ENCODE results near the gene TPM3. TPM values are rescaled to one million over a fixed set of nuclear protein-coding genes. Genes with fewer than 3 reads are reported as not detected.

The TPM3 gene
- polyA plus RNA-seq, 2 of the 4 experiments (the other 2 are of a cell fraction), result 510 to 618 TPM

GRCh38 chr1:154117642-154118041, 74.3 kb downstream of the TPM3 start:
- FAIRE-seq (no peak), ATAC-seq (no peak), DNase-seq (ENCODE audit: low read depth in 1 of 2, low spot score in 1 of 2) (no peak)
- Histone ChIP-seq H3K4me2 (no peak overlapping the region), H3K4me1 (no peaks in the 10 kb centered on the region), H3K4me3 (no peak overlapping the region), H3K9me3 (no peaks in the 10 kb centered on the region), H3K27ac (no peak overlapping the region)
- POLR2A ChIA-PET, result no interaction called here
- CTCF ChIA-PET, result no interaction called here
- WGBS (ENCODE audit: missing lambda C conversion rate), result 59% methylated on average over 5 of the region's 5 CpGs
- TF ChIP-seq RFX5 (IDR thresholded peaks at IDR 0.05) (no peak), E2F6 (IDR thresholded peaks at IDR 0.05; ENCODE audit: borderline replicate concordance, low read depth) (no peak), CBX2 (IDR thresholded peaks at IDR 0.05; ENCODE audit: borderline replicate concordance, low read depth) (no peak), BHLHE40 (IDR thresholded peaks at IDR 0.05; ENCODE audit: low read depth, low read length) (no peak), EHF (CRISPR knock-in tag; IDR thresholded peaks at IDR 0.05) (no peak), CBX8 (IDR thresholded peaks at IDR 0.05) (no peak), MYC (IDR thresholded peaks at IDR 0.05; ENCODE audit: borderline replicate concordance, low read length) (no peak), POLR2A (IDR thresholded peaks at IDR 0.05; ENCODE audit: low read length) (no peak), RNF2 (IDR thresholded peaks at IDR 0.05; ENCODE audit: borderline replicate concordance, low read depth) (no peak), ZFP36 (IDR thresholded peaks at IDR 0.05; ENCODE audit: borderline replicate concordance, partially characterized antibody) (no peak), EHMT2 (IDR thresholded peaks at IDR 0.05; ENCODE audit: low read depth) (no peak), RAD21 (conservative IDR thresholded peaks at IDR 0.05 in 1 of 2, IDR thresholded peaks at IDR 0.05 in 1 of 2) (no peak), NPAS2 (CRISPR knock-in tag; IDR thresholded peaks at IDR 0.05; ENCODE audit: borderline replicate concordance) (no peak), FOXS1 (CRISPR knock-in tag; IDR thresholded peaks at IDR 0.05) (no peak), BCL3 (IDR thresholded peaks at IDR 0.05) (no peak), HDAC2 (IDR thresholded peaks at IDR 0.05) (no peak), TFCP2L1 (CRISPR knock-in tag; IDR thresholded peaks at IDR 0.05) (no peak), FOSL2 (IDR thresholded peaks at IDR 0.05) (no peak), FOSL2 (CRISPR knock-in tag; IDR thresholded peaks at IDR 0.05) (no peak)
- TF ChIP-seq, protein P1, sequence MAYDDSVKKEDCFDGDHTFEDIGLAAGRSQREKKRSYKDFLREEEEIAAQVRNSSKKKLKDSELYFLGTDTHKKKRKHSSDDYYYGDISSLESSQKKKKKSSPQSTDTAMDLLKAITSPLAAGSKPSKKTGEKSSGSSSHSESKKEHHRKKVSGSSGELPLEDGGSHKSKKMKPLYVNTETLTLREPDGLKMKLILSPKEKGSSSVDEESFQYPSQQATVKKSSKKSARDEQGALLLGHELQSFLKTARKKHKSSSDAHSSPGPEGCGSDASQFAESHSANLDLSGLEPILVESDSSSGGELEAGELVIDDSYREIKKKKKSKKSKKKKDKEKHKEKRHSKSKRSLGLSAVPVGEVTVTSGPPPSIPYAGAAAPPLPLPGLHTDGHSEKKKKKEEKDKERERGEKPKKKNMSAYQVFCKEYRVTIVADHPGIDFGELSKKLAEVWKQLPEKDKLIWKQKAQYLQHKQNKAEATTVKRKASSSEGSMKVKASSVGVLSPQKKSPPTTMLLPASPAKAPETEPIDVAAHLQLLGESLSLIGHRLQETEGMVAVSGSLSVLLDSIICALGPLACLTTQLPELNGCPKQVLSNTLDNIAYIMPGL (CRISPR knock-in tag; IDR thresholded peaks at IDR 0.05; ENCODE audit: borderline replicate concordance), result no peak
- TF ChIP-seq, protein P2, sequence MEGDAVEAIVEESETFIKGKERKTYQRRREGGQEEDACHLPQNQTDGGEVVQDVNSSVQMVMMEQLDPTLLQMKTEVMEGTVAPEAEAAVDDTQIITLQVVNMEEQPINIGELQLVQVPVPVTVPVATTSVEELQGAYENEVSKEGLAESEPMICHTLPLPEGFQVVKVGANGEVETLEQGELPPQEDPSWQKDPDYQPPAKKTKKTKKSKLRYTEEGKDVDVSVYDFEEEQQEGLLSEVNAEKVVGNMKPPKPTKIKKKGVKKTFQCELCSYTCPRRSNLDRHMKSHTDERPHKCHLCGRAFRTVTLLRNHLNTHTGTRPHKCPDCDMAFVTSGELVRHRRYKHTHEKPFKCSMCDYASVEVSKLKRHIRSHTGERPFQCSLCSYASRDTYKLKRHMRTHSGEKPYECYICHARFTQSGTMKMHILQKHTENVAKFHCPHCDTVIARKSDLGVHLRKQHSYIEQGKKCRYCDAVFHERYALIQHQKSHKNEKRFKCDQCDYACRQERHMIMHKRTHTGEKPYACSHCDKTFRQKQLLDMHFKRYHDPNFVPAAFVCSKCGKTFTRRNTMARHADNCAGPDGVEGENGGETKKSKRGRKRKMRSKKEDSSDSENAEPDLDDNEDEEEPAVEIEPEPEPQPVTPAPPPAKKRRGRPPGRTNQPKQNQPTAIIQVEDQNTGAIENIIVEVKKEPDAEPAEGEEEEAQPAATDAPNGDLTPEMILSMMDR (IDR thresholded peaks at IDR 0.05), result no peak

DNA sequence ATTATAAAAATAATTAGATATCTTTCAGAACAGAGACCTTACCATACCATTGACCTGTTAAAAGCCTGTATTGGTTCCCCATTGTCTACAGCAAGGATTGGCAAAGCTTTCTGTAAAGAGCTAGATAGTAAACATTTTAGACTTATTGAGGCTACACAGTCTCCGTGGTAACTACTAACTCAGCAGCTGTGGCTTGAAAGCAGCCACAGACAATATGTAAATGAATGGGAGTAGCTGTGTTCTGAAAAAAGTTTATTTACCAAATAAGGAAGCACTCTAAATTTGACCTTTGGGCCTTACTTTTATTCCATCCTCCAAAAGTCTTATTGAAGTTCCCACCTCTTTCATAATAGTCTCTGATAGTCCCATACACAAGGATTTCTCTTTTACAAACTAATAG, 76.7 kb downstream of the TPM3 start:
- no peak overlapping the region for H3K4me2 ChIP-seq
- H3K4me3 ChIP-seq, result no peak overlapping the region
- 66% methylated on average over 1 of the region's 1 CpG for WGBS (ENCODE audit: missing lambda C conversion rate)
- FAIRE-seq (no peak), ATAC-seq (no peak), DNase-seq (ENCODE audit: low read depth in 1 of 2, low spot score in 1 of 2) (no peak)
- H3K4me1 ChIP-seq, result no peaks in the 10 kb centered on the region
- ChIA-PET CTCF (interaction anchor here (0.6 to 1.4 kb wide), 3 partner anchors 21 to 219 kb away, joined by 3 read pairs; no protein-coding TSS in a partner anchor), POLR2A (no interaction called here)
- no peaks in the 10 kb centered on the region for H3K9me3 ChIP-seq
- no peak overlapping the region for H3K27ac ChIP-seq
- TF ChIP-seq, protein P3, sequence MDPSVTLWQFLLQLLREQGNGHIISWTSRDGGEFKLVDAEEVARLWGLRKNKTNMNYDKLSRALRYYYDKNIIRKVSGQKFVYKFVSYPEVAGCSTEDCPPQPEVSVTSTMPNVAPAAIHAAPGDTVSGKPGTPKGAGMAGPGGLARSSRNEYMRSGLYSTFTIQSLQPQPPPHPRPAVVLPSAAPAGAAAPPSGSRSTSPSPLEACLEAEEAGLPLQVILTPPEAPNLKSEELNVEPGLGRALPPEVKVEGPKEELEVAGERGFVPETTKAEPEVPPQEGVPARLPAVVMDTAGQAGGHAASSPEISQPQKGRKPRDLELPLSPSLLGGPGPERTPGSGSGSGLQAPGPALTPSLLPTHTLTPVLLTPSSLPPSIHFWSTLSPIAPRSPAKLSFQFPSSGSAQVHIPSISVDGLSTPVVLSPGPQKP (IDR thresholded peaks at IDR 0.05; ENCODE audit: low read depth, low read length), result no peak
- no peak for TF ChIP-seq EHF (CRISPR knock-in tag; IDR thresholded peaks at IDR 0.05)
- no peak for TF ChIP-seq JUN (IDR thresholded peaks at IDR 0.05)
- TF ChIP-seq MAFK (IDR thresholded peaks at IDR 0.05; ENCODE audit: partially characterized antibody), result no peak
